Measurements from ENCODE around the gene C20orf204. TPM values are rescaled to one million over a fixed set of nuclear protein-coding genes. Genes with fewer than 3 reads are reported as not detected.

C20orf204 gene
- total and polyA plus RNA-seq, 10 of the 15 experiments (the other 5 are each of a cell fraction or from before 2014, with no cell fraction given) = 0.24 to 56.0 (median 12.4) TPM

- TF ChIP-seq ZBTB40 (IDR thresholded peaks at IDR 0.05; ENCODE audit: borderline replicate concordance) = no peak; the same call in 1 of the 2 replicates
- no peak for TF ChIP-seq NR2C1 (IDR thresholded peaks at IDR 0.05)
- TF ChIP-seq PAX8 (IDR thresholded peaks at IDR 0.05) = no peak
- TF ChIP-seq RB1 (IDR thresholded peaks at IDR 0.05; ENCODE audit: borderline replicate concordance) = no peak
- no peak for TF ChIP-seq SMC3 (IDR thresholded peaks at IDR 0.05; ENCODE audit: borderline replicate concordance, low read length)
- TF ChIP-seq POLR2AphosphoS2 (IDR thresholded peaks at IDR 0.05; ENCODE audit: low read depth, low read length) = peak; percentile 30; the same call in 1 of the 2 replicates
- 0 out of 2 replicates have a peak, but pooled peaks have one; percentile 34 for TF ChIP-seq POLR2AphosphoS5 (IDR thresholded peaks at IDR 0.05; ENCODE audit: low read length)
- peak; percentile 56 to 73; a peak in 2 of 4 replicates for TF ChIP-seq EP300 (IDR thresholded peaks at IDR 0.05; ENCODE audit: borderline replicate concordance in 1 of 2, control insufficient read depth in 1 of 2, low read depth in 2 of 2, low read length in 2 of 2)
- no peak for TF ChIP-seq ATF2 (IDR thresholded peaks at IDR 0.05; ENCODE audit: low read length)
- TF ChIP-seq IRF3 (IDR thresholded peaks at IDR 0.05) = no peak
- TF ChIP-seq USF1 (IDR thresholded peaks at IDR 0.05; ENCODE audit: borderline replicate concordance, extremely low read length, insufficient read depth, low read depth, low read length) = no peak
- no peak for TF ChIP-seq E4F1 (IDR thresholded peaks at IDR 0.05; ENCODE audit: borderline replicate concordance, partially characterized antibody)
- no peak for TF ChIP-seq NR2C2 (IDR thresholded peaks at IDR 0.05; ENCODE audit: borderline replicate concordance, control insufficient read depth, insufficient read length, low read depth)
- TF ChIP-seq SP1 (IDR thresholded peaks at IDR 0.05; ENCODE audit: low read depth, low read length) = no peak
Measured at GRCh38 chr20:64035066-64035932, 683 bp upstream of the C20orf204 start (continued).

Data from GM12878 (cell line).